MM.1S (cell line): Measurements from ENCODE around the gene HSDL2.

Source experiments
- EZH2 ChIP-seq: fragments of 300-600 bp; sonication (generic); optimal IDR thresholded peaks from 2 replicates; pipeline ENCODE3; 2017; ENCODE audit warnings: low read depth, mild to moderate bottlenecking, antibody characterized with exemption, low read length, mixed read lengths
- EZH2phosphoT487 ChIP-seq: fragments of 300-600 bp; sonication (generic); IDR thresholded peaks from 2 replicates; pipeline ENCODE4 v1.6.1; 2018; ENCODE audit warnings: antibody characterized with exemption, low read length
- TF ChIP-seq, protein P1 (sequence below): fragments of 300-600 bp; sonication (generic); IDR thresholded peaks from 2 replicates; pipeline ENCODE4 v1.5.1; 2016; ENCODE audit warnings: antibody characterized with exemption, low read length, mixed read lengths

DNA sequence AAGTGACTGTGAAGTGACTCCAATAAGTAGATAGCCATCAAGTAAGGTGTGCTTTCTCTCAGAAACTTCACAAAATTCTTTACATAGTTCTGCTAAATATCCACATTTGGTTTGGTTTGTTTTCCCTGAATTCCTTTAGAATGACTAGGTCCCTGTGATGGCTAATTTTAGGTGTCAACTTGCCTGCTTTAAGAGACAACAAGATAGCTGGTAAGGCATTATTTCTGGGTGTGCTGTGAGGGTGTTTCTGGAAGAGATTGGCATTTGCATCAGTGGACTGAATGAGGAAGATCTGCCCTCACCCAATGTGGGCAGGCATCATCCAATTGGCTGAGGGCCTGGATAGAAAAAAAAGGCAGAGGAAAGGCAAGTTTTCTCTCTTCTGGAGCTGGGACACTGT is 38.2 kb upstream of the HSDL2 start:
- TF ChIP-seq, protein P1, sequence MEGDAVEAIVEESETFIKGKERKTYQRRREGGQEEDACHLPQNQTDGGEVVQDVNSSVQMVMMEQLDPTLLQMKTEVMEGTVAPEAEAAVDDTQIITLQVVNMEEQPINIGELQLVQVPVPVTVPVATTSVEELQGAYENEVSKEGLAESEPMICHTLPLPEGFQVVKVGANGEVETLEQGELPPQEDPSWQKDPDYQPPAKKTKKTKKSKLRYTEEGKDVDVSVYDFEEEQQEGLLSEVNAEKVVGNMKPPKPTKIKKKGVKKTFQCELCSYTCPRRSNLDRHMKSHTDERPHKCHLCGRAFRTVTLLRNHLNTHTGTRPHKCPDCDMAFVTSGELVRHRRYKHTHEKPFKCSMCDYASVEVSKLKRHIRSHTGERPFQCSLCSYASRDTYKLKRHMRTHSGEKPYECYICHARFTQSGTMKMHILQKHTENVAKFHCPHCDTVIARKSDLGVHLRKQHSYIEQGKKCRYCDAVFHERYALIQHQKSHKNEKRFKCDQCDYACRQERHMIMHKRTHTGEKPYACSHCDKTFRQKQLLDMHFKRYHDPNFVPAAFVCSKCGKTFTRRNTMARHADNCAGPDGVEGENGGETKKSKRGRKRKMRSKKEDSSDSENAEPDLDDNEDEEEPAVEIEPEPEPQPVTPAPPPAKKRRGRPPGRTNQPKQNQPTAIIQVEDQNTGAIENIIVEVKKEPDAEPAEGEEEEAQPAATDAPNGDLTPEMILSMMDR = no peak
- no peak for TF ChIP-seq EZH2
- no peak for TF ChIP-seq EZH2phosphoT487
